Renal cortical epithelial cell (primary cell): ENCODE results near the gene FNDC3B. TPM values are rescaled to one million over a fixed set of nuclear protein-coding genes. Genes with fewer than 3 reads are reported as not detected.

Source experiments
- DNase-seq: peaks from one replicate; pipeline ENCODE4 v3.0.0-alpha.2; 2011; ENCODE audit warnings: low read depth
- total RNA-seq: library from RNA; depleted of rRNA; stranded (reverse); fragments of >200 nt; gene quantifications from 2 replicates; pipeline ENCODE4 v1.2.3, GENCODE V29; 2014

Gene FNDC3B
- total RNA-seq, 1 donor from 2014 or later, result 220 TPM

DNA sequence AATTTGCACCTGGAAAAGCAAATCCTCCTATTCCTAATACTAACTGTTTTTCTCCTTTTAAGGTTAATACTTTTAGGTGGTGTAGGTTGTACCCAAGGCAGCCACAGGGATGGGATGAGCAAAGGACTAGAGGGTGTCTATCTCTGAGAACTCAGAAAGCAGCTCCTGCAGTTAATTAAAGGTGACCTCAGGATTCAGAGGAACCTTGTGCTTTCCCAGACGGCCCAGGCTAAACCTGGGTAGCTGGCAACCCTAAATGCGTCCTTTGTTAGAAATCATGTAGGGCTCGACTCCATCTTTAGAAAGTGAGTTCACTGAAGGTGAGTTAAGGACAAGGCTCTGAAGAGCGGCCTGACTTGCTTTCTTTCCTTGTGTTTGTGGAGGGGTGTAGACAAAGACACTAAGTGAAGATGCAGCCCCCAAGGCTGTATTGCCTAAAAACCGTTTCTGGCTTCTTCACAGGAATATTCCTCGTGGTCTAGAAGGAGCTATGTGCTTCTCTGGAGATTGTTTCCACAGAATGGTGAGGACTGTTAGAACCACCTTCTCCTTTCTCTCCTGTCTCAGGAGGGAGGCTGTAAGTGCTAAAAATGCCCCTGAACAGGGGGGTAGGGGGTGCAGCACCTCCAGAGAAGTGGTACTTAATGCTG, 14.9 kb downstream of the FNDC3B start:
- no peak for DNase-seq

GRCh38 chr3:172056416-172056815, 17.0 kb downstream of the FNDC3B start:
- no peak for DNase-seq

- DNase-seq, result no peak
Measured at GRCh38 chr3:172057059-172057458, 17.7 kb downstream of the FNDC3B start.

GRCh38 chr3:172057624-172058327, 18.4 kb downstream of the FNDC3B start:
- no peak for DNase-seq

GRCh38 chr3:172059532-172059931, 20.2 kb downstream of the FNDC3B start:
- DNase-seq, result no peak

GRCh38 chr3:172060234-172060633, 20.9 kb downstream of the FNDC3B start:
- no peak for DNase-seq

DNA sequence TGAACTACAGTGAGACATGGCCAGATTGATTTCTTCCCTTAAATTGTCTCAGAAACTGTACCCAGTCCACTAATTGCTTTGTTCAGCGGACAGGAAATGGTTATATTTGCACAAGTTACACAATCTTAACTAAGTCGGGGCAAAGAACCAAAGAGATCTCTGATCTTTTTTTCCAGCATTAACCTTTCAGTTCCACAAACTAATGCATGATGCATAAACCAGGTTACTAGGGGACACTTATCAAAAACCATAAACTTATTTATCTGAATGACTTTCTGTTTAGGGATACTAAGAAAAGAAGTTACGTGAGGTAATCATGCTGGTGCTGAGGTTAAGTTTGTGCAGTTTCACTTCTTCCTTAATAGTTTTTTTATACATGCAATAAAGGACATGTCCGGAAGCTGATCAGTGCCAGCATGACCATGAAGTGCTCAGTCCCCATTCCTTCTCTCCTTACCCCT, 22.4 kb downstream of the FNDC3B start:
- peak; percentile 71 for DNase-seq

GRCh38 chr3:172062761-172063160, 23.4 kb downstream of the FNDC3B start:
- DNase-seq, result no peak

DNA sequence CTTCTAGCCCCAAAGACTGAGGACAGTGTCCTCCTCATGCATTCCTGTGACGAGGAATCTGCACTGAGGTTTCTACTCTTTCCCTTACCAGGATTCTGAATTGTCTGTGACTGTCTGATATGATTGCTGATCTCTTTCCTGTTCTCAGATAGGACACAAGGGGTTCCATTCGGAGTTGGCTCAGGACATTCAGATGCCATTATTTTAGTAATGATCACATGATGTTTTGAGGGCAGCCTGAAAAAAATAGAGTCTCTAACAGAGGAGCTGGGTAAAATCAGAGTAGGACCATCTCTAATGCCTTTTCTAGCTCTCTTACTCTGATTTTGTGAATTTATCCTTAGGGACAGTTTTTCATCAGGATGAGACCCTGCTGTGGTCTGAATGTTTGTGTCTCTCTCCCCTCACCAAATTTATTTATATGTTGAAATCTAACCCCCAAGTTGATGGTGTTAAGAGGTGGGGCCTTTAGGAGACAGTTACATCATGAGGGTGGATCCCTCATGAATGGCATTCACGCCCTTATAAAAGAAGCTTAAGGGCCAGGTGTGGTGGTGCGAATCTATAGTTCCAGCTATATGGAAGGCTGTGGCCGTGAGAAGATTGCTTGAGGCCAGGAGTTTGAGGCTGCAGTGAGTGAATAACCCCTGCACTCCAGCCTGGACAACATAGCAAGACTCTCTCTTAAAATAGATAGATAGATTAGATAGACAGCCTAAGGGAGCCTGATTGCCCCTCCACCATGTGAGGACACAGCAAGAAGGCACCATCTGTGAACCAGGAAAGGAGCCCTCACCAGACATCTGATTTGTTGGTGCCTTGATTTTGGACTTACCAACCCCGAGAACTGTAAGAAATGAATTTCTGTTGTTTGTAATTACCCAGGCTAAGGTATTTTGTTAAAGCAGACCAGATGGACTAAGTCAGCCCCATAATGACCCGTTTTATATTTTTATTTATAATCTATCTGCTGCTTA, 24.4 kb downstream of the FNDC3B start:
- no peak for DNase-seq

- DNase-seq, result no peak
Measured at GRCh38 chr3:172065527-172065926, 26.1 kb downstream of the FNDC3B start.

GRCh38 chr3:172065967-172066762, 26.8 kb downstream of the FNDC3B start:
- DNase-seq, result peak; percentile 99

- no peak for DNase-seq
Measured at GRCh38 chr3:172066880-172067796, 27.8 kb downstream of the FNDC3B start.

- DNase-seq, result no peak
Measured at GRCh38 chr3:172067837-172068440, 28.6 kb downstream of the FNDC3B start.

- no peak for DNase-seq
Measured at GRCh38 chr3:172068977-172069376, 29.6 kb downstream of the FNDC3B start.

- no peak for DNase-seq
Measured at GRCh38 chr3:172069478-172069877, 30.1 kb downstream of the FNDC3B start.

DNA sequence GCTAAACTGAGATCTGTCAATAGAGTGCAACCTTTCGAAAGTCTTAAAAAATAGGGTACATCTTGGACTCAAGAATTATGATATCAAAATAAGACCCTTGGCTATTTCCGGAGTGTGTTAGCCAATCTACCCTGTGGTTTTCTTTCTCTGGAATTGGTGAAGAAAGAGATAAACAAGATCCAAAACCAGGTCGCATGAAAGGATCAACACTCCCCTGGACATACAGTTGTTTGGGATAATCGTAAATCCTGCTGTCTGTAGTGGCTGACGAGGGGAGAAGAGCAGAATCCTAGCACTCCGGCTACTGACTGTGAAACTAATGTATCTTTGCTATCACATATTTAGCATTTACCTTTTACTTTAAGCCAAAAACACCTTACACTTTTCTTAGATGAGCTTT, 30.9 kb downstream of the FNDC3B start:
- no peak for DNase-seq

GRCh38 chr3:172070802-172071201, 31.4 kb downstream of the FNDC3B start:
- no peak for DNase-seq

GRCh38 chr3:172071780-172072330, 32.5 kb downstream of the FNDC3B start:
- no peak for DNase-seq

DNA sequence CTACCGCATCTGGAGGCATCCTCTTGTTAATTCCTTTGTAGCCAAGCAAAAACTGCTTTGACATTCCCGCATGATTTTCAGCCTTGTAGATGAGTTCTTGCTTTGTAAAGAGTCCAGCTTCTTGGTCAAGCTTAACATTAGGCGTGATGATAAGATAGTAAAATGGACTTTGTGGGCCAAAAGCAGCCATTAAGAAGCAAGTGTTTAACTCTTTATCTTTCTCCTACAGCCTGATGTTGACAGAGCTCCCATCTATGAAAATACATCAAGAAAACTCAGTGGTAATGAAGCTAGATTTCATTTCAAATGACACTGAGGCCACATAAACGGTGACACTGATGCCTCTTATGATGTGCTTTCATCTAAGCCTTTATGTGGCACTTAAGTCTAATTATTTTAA, 33.2 kb downstream of the FNDC3B start:
- no peak for DNase-seq
